ENCODE measurements around the gene MAJIN.
"Not testable (repeated sequence)": the region's sequence is repeated elsewhere in the genome, so short reads cannot be mapped to it uniquely, and the experiment has no call there.

GRCh38 chr11:64983339-64983738 is 11.4 kb upstream of the MAJIN start:
- not testable (repeated sequence) for TF ChIP-seq CTCF (conservative IDR thresholded peaks at IDR 0.05; ENCODE audit: low read length); EZH2phosphoT487 (IDR thresholded peaks at IDR 0.05; ENCODE audit: borderline replicate concordance, low read depth, low read length)
